HepG2 (cell line): ENCODE measurements around the gene SIGMAR1. TPM values are rescaled to one million over a fixed set of nuclear protein-coding genes. Genes with fewer than 3 reads are reported as not detected.

Source experiments
- BCLAF1 ChIP-seq: fragments of 450-650 bp; IDR thresholded peaks from 2 replicates; pipeline ENCODE4 v1.6.1; 2017; ENCODE audit warnings: mild to moderate bottlenecking
- CTCF ChIP-seq: sonication (generic); formaldehyde crosslinking; IDR thresholded peaks from 2 replicates; pipeline ENCODE4 v1.5.0; 2020; ENCODE audit warnings: mild to moderate bottlenecking, missing genetic modification reagents, moderate library complexity
- FOSL2 ChIP-seq: sonication (generic); formaldehyde crosslinking; IDR thresholded peaks from 2 replicates; pipeline ENCODE4 v1.4.0; 2020; ENCODE audit warnings: missing genetic modification reagents
- HNF1A ChIP-seq, 2 experiments: sonication (generic) in 1 of 2; formaldehyde crosslinking in 1 of 2; IDR thresholded peaks; 2 replicates each; pipeline versions ENCODE4 v1.4.0 to v1.6.1; 2016 to 2020; ENCODE audit warnings: borderline replicate concordance in 1 of 2, low read depth in 1 of 2, mild to moderate bottlenecking in 1 of 2, missing genetic modification reagents in 1 of 2
- SP4 ChIP-seq: sonication (generic); formaldehyde crosslinking; IDR thresholded peaks from 2 replicates; pipeline ENCODE4 v1.8.1; 2023; ENCODE audit warnings: mild to moderate bottlenecking, missing genetic modification reagents
- SSRP1 ChIP-seq: IDR thresholded peaks from 2 replicates; pipeline ENCODE4 v1.6.1; 2016; ENCODE audit warnings: control low read depth
- XRCC5 ChIP-seq: fragments of 200-400 bp; formaldehyde crosslinking; optimal IDR thresholded peaks from 2 replicates; pipeline ENCODE3; 2017; ENCODE audit warnings: mild to moderate bottlenecking, low read length
- ZBED4 ChIP-seq: sonication (generic); formaldehyde crosslinking; IDR thresholded peaks from 2 replicates; pipeline ENCODE4 v1.4.0; 2020; ENCODE audit warnings: missing genetic modification reagents, borderline replicate concordance
- ZNF430 ChIP-seq: sonication (generic); formaldehyde crosslinking; IDR thresholded peaks from 2 replicates; pipeline ENCODE4 v1.9.0; 2021; ENCODE audit warnings: mild to moderate bottlenecking, missing genetic modification reagents
- ZNF460 ChIP-seq: sonication (generic); formaldehyde crosslinking; IDR thresholded peaks from 2 replicates; pipeline ENCODE4 v1.5.1; 2020; ENCODE audit warnings: missing genetic modification reagents, mild to moderate bottlenecking, borderline replicate concordance
- ZNF503 ChIP-seq: sonication (generic); formaldehyde crosslinking; IDR thresholded peaks from 2 replicates; pipeline ENCODE4 v1.4.0; 2020; ENCODE audit warnings: missing genetic modification reagents
- ZNF740 ChIP-seq: sonication (generic); formaldehyde crosslinking; IDR thresholded peaks from 2 replicates; pipeline ENCODE4 v1.4.0; 2020; ENCODE audit warnings: missing genetic modification reagents
- polyA plus RNA-seq, 8 experiments: library from polyadenylated mRNA; depleted of rRNA in 3 of 8; stranded (reverse) in 7 of 8; unstranded in 1 of 8; fragments of >200 nt; fragmentation: Illumina TruSeq in 4 of 8; extraction: Trizol in 4 of 8; gene quantifications; 2 replicates each; pipeline versions ENCODE4 v1.2.1 to v1.2.3, GENCODE V29; 2011 to 2016; ENCODE audit warnings: low read depth in 4 of 8, missing spikeins in 1 of 8, mixed read lengths in 1 of 8; ENCODE audit not compliant: insufficient read depth in 1 of 8
- total RNA-seq, 5 experiments: library from RNA; depleted of rRNA; stranded (reverse); fragments of >200 nt; fragmentation: Illumina TruSeq; extraction: Trizol; gene quantifications; 2 replicates each; pipeline ENCODE4 v1.2.3, GENCODE V29; 2016; ENCODE audit warnings: low read depth in 1 of 5

The SIGMAR1 gene
- total and polyA plus RNA-seq, 2 of the 13 experiments (the other 11 are each of a cell fraction or from before 2014, with no cell fraction given), result 38.9 to 60.8 TPM

- TF ChIP-seq CTCF (peak; percentile 79), ZNF460 (no peak), BCLAF1 (no peak), FOSL2 (CRISPR knock-in tag) (no peak; the same call in 1 of the 2 replicates), ZNF740 (CRISPR knock-in tag) (no peak), ZNF430 (CRISPR knock-in tag) (no peak), ZNF503 (CRISPR knock-in tag) (no peak), SP4 (CRISPR knock-in tag) (no peak), SSRP1 (CRISPR knock-in tag) (no peak), ZBED4 (CRISPR knock-in tag) (peak; percentile 55; the same call in 1 of the 2 replicates), HNF1A (IDR thresholded peaks at IDR 0.05; ENCODE audit: low read depth) (no peak), HNF1A (CRISPR knock-in tag; IDR thresholded peaks at IDR 0.05; ENCODE audit: borderline replicate concordance) (no peak), XRCC5 (peak; percentile 94)
These were observed 26.9 kb upstream of the SIGMAR1 start (continued) for GRCh38 chr9:34664281-34665066.
